KMS-11 (cell line): Measurements from ENCODE around the gene DFFB.

ENCODE experiments used
- H2AFZ ChIP-seq: fragments of 200-600 bp; sonication (generic); 2 replicates; pipeline ENCODE4 v1.6.1; 2016; ENCODE audit warnings: antibody characterized with exemption, mixed run types, low read depth
- H3K27ac ChIP-seq: fragments of 200-600 bp; sonication (generic); 2 replicates; pipeline ENCODE4 v1.6.1; 2016; ENCODE audit warnings: mild to moderate bottlenecking, mixed run types
- H3K27me3 ChIP-seq: fragments of 200-600 bp; sonication (generic); 2 replicates; pipeline ENCODE4 v1.6.1; 2017; ENCODE audit warnings: mild to moderate bottlenecking, low read depth, mixed run types, moderate library complexity; ENCODE audit not compliant: insufficient read depth
- H3K36me3 ChIP-seq: fragments of 200-600 bp; sonication (generic); 2 replicates; pipeline ENCODE4 v1.6.1; 2017; ENCODE audit warnings: mild to moderate bottlenecking, mixed run types; ENCODE audit not compliant: insufficient read depth
- H3K4me1 ChIP-seq: fragments of 200-600 bp; sonication (generic); 2 replicates; pipeline ENCODE4 v1.6.1; 2016; ENCODE audit warnings: mild to moderate bottlenecking, low read depth, mixed run types; ENCODE audit not compliant: poor library complexity, severe bottlenecking
- H3K4me2 ChIP-seq: fragments of 200-600 bp; sonication (generic); 2 replicates; pipeline ENCODE4 v1.7.0; 2016; ENCODE audit warnings: mild to moderate bottlenecking, mixed run types
- H3K4me3 ChIP-seq: fragments of 200-600 bp; sonication (generic); IDR thresholded peaks from 2 replicates; pipeline ENCODE4 v1.6.1; 2017; ENCODE audit warnings: low read depth, low read length, mixed read lengths; ENCODE audit not compliant: insufficient read depth
- H3K79me2 ChIP-seq: fragments of 200-600 bp; sonication (generic); 2 replicates; pipeline ENCODE4 v1.6.1; 2016; ENCODE audit warnings: low read depth, mixed run types; ENCODE audit not compliant: insufficient read depth
- H3K9ac ChIP-seq: fragments of 200-600 bp; sonication (generic); 2 replicates; pipeline ENCODE4 v1.6.1; 2016; ENCODE audit warnings: mild to moderate bottlenecking, mixed run types
- H4K20me1 ChIP-seq: fragments of 200-600 bp; sonication (generic); 2 replicates; pipeline ENCODE4 v1.6.1; 2016; ENCODE audit warnings: mild to moderate bottlenecking, mixed run types; ENCODE audit not compliant: insufficient read depth
- CTCF ChIP-seq: fragments of 200-600 bp; sonication (generic); conservative IDR thresholded peaks from 2 replicates; pipeline ENCODE4 v1.6.1; 2017; ENCODE audit warnings: low read depth, mild to moderate bottlenecking, antibody characterized with exemption, low read length, moderate library complexity, mixed read lengths

Gene DFFB

DNA sequence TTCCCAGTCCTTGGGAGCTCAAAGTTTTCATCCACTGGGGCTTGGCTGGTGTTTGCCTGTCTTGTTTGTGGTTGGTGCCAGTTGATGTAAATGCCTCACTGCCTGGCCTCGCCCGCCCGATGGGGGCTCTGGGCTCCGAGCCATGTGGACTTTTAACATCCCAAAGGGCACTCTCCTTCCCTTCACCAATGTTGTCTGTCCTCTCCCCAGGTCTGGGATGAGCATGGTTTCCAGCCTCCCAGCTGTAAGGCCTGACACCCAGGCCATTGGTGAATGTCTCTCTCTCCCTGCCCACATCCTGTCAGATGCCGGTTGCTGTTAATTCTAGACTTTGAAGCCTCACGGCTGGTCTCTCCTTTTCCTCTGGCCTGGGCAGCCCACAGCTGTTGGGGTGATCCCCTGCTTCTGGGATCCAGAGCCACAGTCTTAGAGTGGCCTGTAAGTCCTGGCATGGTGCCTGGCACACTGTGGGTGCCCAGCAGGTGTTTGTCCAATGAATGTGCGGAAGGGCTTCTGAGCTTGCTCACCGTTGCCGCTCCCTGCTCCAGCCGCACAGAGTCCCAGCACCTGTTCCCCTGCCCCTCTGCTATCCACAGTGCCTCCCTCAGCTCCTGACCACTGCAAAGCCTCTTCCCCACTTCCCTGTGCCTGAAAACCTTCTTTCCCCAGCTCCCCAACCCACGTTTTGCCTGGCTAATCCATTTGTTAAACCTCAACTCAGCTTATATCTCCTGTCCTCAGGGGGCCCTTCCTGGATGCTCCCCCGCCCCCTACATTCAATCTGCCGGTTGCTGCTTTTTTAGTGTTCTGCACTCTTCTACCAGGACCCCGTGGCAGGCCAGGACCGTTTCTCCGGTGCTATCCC, 46.1 kb downstream of the DFFB start:
- no peak overlapping the region for H3K4me2 ChIP-seq
- no peaks in the 10 kb centered on the region for H3K36me3 ChIP-seq
- H3K9ac ChIP-seq: no peak overlapping the region
- H3K4me1 ChIP-seq: peaks cover 14% of the 10 kb centered on the region
- no peaks in the 10 kb centered on the region for H4K20me1 ChIP-seq
- no peaks in the 10 kb centered on the region for H3K27me3 ChIP-seq
- H2AFZ ChIP-seq: no peak overlapping the region
- no peak for TF ChIP-seq CTCF
- H3K79me2 ChIP-seq: peaks cover 12% of the 10 kb centered on the region; the same call in 1 of the 2 replicates
- no peak overlapping the region for H3K4me3 ChIP-seq
- no peak overlapping the region for H3K27ac ChIP-seq

- Histone ChIP-seq H3K27ac (no peak overlapping the region), H2AFZ (no peak overlapping the region), H4K20me1 (no peaks in the 10 kb centered on the region), H3K4me2 (no peak overlapping the region), H3K36me3 (no peaks in the 10 kb centered on the region), H3K4me1 (peaks cover 5% of the 10 kb centered on the region), H3K4me3 (no peak overlapping the region), H3K9ac (no peak overlapping the region), H3K79me2 (peaks cover 4% of the 10 kb centered on the region; the same call in 1 of the 2 replicates), H3K27me3 (peaks cover 1% of the 10 kb centered on the region; the same call in 1 of the 2 replicates)
- TF ChIP-seq CTCF: no peak
These were observed 46.9 kb downstream of the DFFB start for GRCh38 chr1:3904006-3904842.

DNA sequence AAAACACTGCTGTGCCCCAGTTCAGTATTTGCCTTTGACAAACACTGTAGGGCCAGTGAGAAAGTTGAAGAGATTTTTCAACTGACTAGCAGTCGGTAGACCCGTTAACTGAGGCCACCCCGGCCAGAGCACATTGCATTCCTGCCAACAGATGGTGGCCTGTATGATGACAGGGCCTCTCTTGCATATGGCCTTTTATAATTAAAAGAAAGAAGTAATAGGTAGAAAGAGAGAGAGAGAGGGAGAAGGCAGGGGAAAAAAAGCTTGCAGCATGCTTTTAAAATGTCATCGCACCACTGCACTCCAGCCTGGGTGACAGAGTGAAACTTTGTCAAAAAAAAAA, 47.5 kb downstream of the DFFB start:
- H3K27ac ChIP-seq: no peak overlapping the region

More for the DNA sequence above, 47.5 kb downstream of the DFFB start:
- H3K4me2 ChIP-seq: no peak overlapping the region
- no peak for TF ChIP-seq CTCF
- H3K79me2 ChIP-seq: no peaks in the 10 kb centered on the region
- no peak overlapping the region for H3K9ac ChIP-seq
- H4K20me1 ChIP-seq: no peaks in the 10 kb centered on the region
- no peaks in the 10 kb centered on the region for H3K36me3 ChIP-seq
- H2AFZ ChIP-seq: no peak overlapping the region
- no peak overlapping the region for H3K4me3 ChIP-seq
- H3K27me3 ChIP-seq: peaks cover 2% of the 10 kb centered on the region; the same call in 1 of the 2 replicates
- peaks cover 3% of the 10 kb centered on the region for H3K4me1 ChIP-seq
